Measurements from ENCODE around the gene FEN1. TPM values are rescaled to one million over a fixed set of nuclear protein-coding genes. Genes with fewer than 3 reads are reported as not detected.

Gene FEN1
- total RNA-seq, 1 donor, result 9.0 TPM

DNA sequence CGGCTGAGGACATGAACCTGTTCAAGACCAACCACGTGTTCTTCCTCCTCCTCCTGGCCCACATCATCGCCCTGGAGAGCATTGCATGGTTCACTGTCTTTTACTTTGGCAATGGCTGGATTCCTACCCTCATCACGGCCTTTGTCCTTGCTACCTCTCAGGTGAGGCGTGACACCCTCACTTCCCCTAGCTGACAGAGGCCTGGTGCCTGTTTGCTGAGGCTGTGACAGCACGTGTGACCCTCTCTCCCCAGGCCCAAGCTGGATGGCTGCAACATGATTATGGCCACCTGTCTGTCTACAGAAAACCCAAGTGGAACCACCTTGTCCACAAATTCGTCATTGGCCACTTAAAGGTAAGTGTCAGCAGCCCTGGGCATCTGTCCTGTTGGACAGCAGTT is 47.7 kb downstream of the FEN1 start:
- H3K27ac ChIP-seq (ENCODE audit: low read depth, low read length), result no peak overlapping the region
- H3K4me3 ChIP-seq (ENCODE audit: insufficient read depth, low read length), result no peak overlapping the region
- no peak overlapping the region for H3K4me2 ChIP-seq (ENCODE audit: insufficient read depth, low read length)
- no peaks in the 10 kb centered on the region for H3K9me3 ChIP-seq (ENCODE audit: low read depth, low read length)
- H4K20me1 ChIP-seq (ENCODE audit: insufficient read depth, low read length), result no peaks in the 10 kb centered on the region
- TF ChIP-seq, protein P1, sequence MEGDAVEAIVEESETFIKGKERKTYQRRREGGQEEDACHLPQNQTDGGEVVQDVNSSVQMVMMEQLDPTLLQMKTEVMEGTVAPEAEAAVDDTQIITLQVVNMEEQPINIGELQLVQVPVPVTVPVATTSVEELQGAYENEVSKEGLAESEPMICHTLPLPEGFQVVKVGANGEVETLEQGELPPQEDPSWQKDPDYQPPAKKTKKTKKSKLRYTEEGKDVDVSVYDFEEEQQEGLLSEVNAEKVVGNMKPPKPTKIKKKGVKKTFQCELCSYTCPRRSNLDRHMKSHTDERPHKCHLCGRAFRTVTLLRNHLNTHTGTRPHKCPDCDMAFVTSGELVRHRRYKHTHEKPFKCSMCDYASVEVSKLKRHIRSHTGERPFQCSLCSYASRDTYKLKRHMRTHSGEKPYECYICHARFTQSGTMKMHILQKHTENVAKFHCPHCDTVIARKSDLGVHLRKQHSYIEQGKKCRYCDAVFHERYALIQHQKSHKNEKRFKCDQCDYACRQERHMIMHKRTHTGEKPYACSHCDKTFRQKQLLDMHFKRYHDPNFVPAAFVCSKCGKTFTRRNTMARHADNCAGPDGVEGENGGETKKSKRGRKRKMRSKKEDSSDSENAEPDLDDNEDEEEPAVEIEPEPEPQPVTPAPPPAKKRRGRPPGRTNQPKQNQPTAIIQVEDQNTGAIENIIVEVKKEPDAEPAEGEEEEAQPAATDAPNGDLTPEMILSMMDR (IDR thresholded peaks at IDR 0.05; ENCODE audit: extremely low read depth, low read depth, low read length), result no peak
- H3K79me2 ChIP-seq (ENCODE audit: insufficient read depth, low read length), result peaks cover 2% of the 10 kb centered on the region
- H2AFZ ChIP-seq (ENCODE audit: low read length), result no peak overlapping the region
- H3K27me3 ChIP-seq (ENCODE audit: insufficient read depth, low read length), result no peaks in the 10 kb centered on the region
- DNase-seq (ENCODE audit: insufficient read length, low spot score, missing footprints), result no peak
- peaks cover 22% of the 10 kb centered on the region for H3K36me3 ChIP-seq (ENCODE audit: insufficient read depth, low read length)
- no peaks in the 10 kb centered on the region for H3K4me1 ChIP-seq (ENCODE audit: insufficient read depth, low read length)

- peaks cover 22% of the 10 kb centered on the region for H3K36me3 ChIP-seq (ENCODE audit: insufficient read depth, low read length)
- no peak overlapping the region for H3K27ac ChIP-seq (ENCODE audit: low read depth, low read length)
- H3K27me3 ChIP-seq (ENCODE audit: insufficient read depth, low read length), result no peaks in the 10 kb centered on the region
- H3K4me2 ChIP-seq (ENCODE audit: insufficient read depth, low read length), result no peak overlapping the region
- H3K4me3 ChIP-seq (ENCODE audit: insufficient read depth, low read length), result no peak overlapping the region
- H3K4me1 ChIP-seq (ENCODE audit: insufficient read depth, low read length), result no peaks in the 10 kb centered on the region
- no peaks in the 10 kb centered on the region for H3K9me3 ChIP-seq (ENCODE audit: low read depth, low read length)
- DNase-seq (ENCODE audit: insufficient read length, low spot score, missing footprints), result no peak
- no peaks in the 10 kb centered on the region for H3K79me2 ChIP-seq (ENCODE audit: insufficient read depth, low read length)
- TF ChIP-seq, protein P1 (IDR thresholded peaks at IDR 0.05; ENCODE audit: extremely low read depth, low read depth, low read length), result no peak
- H2AFZ ChIP-seq (ENCODE audit: low read length), result no peak overlapping the region
- no peaks in the 10 kb centered on the region for H4K20me1 ChIP-seq (ENCODE audit: insufficient read depth, low read length)
Observed at GRCh38 chr11:61841636-61842527, 49.2 kb downstream of the FEN1 start.

DNA sequence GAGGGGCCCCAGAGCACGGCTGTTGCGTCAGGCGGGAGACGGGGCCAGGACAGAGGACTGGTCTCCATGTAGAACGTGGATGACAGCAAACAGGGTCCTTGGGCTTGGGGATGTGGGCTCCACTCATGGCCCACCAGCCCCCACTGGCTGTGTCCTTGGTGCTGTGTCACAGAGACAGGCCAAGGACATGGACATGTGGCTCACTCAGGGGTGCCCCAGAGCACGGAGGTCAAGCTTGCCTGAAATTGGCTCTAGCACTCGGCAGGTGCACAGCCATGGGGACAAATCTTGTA is 49.8 kb downstream of the FEN1 start:
- TF ChIP-seq, protein P1 (IDR thresholded peaks at IDR 0.05; ENCODE audit: extremely low read depth, low read depth, low read length), result no peak
- Histone ChIP-seq H3K4me3 (ENCODE audit: insufficient read depth, low read length) (no peak overlapping the region), H3K79me2 (ENCODE audit: insufficient read depth, low read length) (no peaks in the 10 kb centered on the region), H3K9me3 (ENCODE audit: low read depth, low read length) (no peaks in the 10 kb centered on the region), H3K4me2 (ENCODE audit: insufficient read depth, low read length) (no peak overlapping the region), H3K4me1 (ENCODE audit: insufficient read depth, low read length) (no peaks in the 10 kb centered on the region), H3K36me3 (ENCODE audit: insufficient read depth, low read length) (peaks cover 27% of the 10 kb centered on the region), H3K27me3 (ENCODE audit: insufficient read depth, low read length) (no peaks in the 10 kb centered on the region), H3K27ac (ENCODE audit: low read depth, low read length) (no peak overlapping the region), H4K20me1 (ENCODE audit: insufficient read depth, low read length) (no peaks in the 10 kb centered on the region), H2AFZ (ENCODE audit: low read length) (no peak overlapping the region)
- DNase-seq (ENCODE audit: insufficient read length, low spot score, missing footprints), result no peak

DNA sequence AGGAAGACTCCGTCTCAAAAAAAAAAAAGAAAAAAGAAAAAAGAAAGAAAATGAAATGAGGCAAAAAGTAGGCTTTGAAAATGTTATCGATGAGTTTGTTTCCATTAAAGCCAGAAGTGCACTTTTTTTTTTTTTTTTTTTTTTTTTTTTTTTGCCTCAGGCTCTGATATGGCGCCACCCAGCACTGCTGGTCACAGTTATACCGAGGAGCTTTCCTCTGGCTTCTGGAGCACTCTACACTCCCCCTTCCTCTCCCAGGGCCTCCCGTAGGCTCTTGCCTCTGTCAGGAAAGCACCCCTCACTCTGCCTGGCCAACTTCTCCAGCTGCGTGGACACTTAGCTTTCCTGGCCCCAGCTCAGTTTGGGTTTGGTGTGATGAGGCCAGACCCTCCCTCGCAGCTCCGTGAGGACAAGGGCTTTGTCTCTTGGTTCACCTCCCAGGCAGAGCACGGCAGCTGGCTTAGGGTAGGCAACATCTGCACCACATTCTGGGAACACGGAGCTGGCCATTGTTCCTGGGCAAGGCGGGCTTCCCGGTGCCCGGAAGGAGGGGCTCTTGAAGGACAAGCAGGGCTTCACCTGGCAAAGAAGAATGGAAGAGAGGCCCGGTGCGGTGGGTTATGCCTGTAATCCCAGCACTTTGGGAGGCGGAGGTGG is 52.3 kb downstream of the FEN1 start:
- no peaks in the 10 kb centered on the region for H3K27me3 ChIP-seq (ENCODE audit: insufficient read depth, low read length)
- peaks cover 32% of the 10 kb centered on the region for H3K36me3 ChIP-seq (ENCODE audit: insufficient read depth, low read length)
- no peaks in the 10 kb centered on the region for H3K9me3 ChIP-seq (ENCODE audit: low read depth, low read length)
- H3K4me1 ChIP-seq (ENCODE audit: insufficient read depth, low read length), result no peaks in the 10 kb centered on the region
- no peak for DNase-seq (ENCODE audit: insufficient read length, low spot score, missing footprints)
- TF ChIP-seq, protein P1 (IDR thresholded peaks at IDR 0.05; ENCODE audit: extremely low read depth, low read depth, low read length), result no peak
- no peak overlapping the region for H2AFZ ChIP-seq (ENCODE audit: low read length)
- no peak overlapping the region for H3K4me3 ChIP-seq (ENCODE audit: insufficient read depth, low read length)
- H3K27ac ChIP-seq (ENCODE audit: low read depth, low read length), result no peak overlapping the region
- H3K4me2 ChIP-seq (ENCODE audit: insufficient read depth, low read length), result no peak overlapping the region
- no peaks in the 10 kb centered on the region for H3K79me2 ChIP-seq (ENCODE audit: insufficient read depth, low read length)
- no peaks in the 10 kb centered on the region for H4K20me1 ChIP-seq (ENCODE audit: insufficient read depth, low read length)
